H1 (cell line): Measurements from ENCODE around the gene LRP3. TPM values are rescaled to one million over a fixed set of nuclear protein-coding genes. Genes with fewer than 3 reads are reported as not detected.

ENCODE experiments used
- CTCF ChIA-PET: fragments of 300-600 bp; sonication (Branson Sonifier 250); formaldehyde crosslinking; loops from one replicate; lab custom pipeline; 2021; ENCODE audit not compliant: partially characterized antibody; lab: Charles Lee
- POLR2A ChIA-PET: fragments of 300-600 bp; sonication (Branson Sonifier 250); formaldehyde crosslinking; loops from one replicate; lab custom pipeline; 2021; ENCODE audit warnings: inconsistent platforms; ENCODE audit not compliant: partially characterized antibody; lab: Charles Lee
- DNase-seq, 2 experiments: peaks; one replicate each; pipeline versions ENCODE4 v3.0.0 to v3.0.0-alpha.2; 2010 to 2022; ENCODE audit warnings: low spot score in 2 of 2, low read depth in 1 of 2, mixed read lengths in 1 of 2
- FAIRE-seq: peaks from 2 replicates; lab custom pipeline; 2011; peaks lifted over from hg19 to GRCh38; lab: Jason Lieb, UNC
- H2AFZ ChIP-seq: 2 replicates; pipeline ENCODE4 v1.8.1; 2012; ENCODE audit warnings: low read length, inconsistent platforms
- H2AK5ac ChIP-seq: 2 replicates; pipeline ENCODE4 v1.6.1; 2013; ENCODE audit warnings: low read depth, low read length
- H2BK120ac ChIP-seq: replicated peaks from 2 replicates; pipeline ENCODE3; 2013; ENCODE audit warnings: low read depth, low read length, inconsistent platforms
- H2BK12ac ChIP-seq: 2 replicates; pipeline ENCODE4 v1.6.1; 2013; ENCODE audit warnings: low read depth, low read length
- H2BK15ac ChIP-seq: 2 replicates; pipeline ENCODE4 v1.6.1; 2013; ENCODE audit warnings: low read length
- H2BK20ac ChIP-seq: 2 replicates; pipeline ENCODE4 v1.6.1; 2013; ENCODE audit warnings: low read length
- H2BK5ac ChIP-seq: 2 replicates; pipeline ENCODE4 v1.6.1; 2013; ENCODE audit warnings: low read depth, low read length
- H3K14ac ChIP-seq: 2 replicates; pipeline ENCODE4 v1.6.1; 2013; ENCODE audit warnings: inconsistent platforms; ENCODE audit not compliant: insufficient read length
- H3K18ac ChIP-seq: 2 replicates; pipeline ENCODE4 v1.6.1; 2013; ENCODE audit warnings: low read length; ENCODE audit errors: extremely low read depth
- H3K23ac ChIP-seq: 2 replicates; pipeline ENCODE4 v1.6.1; 2013; ENCODE audit warnings: inconsistent platforms; ENCODE audit not compliant: insufficient read length
- H3K23me2 ChIP-seq: 2 replicates; pipeline ENCODE4 v1.6.1; 2013; ENCODE audit warnings: low read depth, low read length
- H3K27ac ChIP-seq: 2 replicates; pipeline ENCODE4 v1.6.1; 2011; ENCODE audit warnings: low read depth, low read length, inconsistent platforms
- H3K27me3 ChIP-seq, 4 experiments: replicated peaks in 1 of 4; 1 replicate in 1 of 4; 2 replicates in 3 of 4; pipeline versions ENCODE4 v1.6.1 to v1.8.1; 2011 to 2013; ENCODE audit warnings: low read length in 3 of 4, mild to moderate bottlenecking in 3 of 4, inconsistent platforms in 2 of 4, mixed read lengths in 2 of 4, moderate library complexity in 1 of 4; ENCODE audit not compliant: control insufficient read depth in 3 of 4, insufficient read depth in 3 of 4; ENCODE audit errors: extremely low read depth in 1 of 4
- H3K36me3 ChIP-seq, 4 experiments: 2 replicates each; pipeline versions ENCODE4 v1.6.1 to v1.8.1; 2011 to 2013; ENCODE audit warnings: mild to moderate bottlenecking in 4 of 4, low read length in 3 of 4, moderate library complexity in 2 of 4, control low read depth in 1 of 4, inconsistent platforms in 1 of 4; ENCODE audit not compliant: insufficient read depth in 4 of 4, control insufficient read depth in 2 of 4
- H3K4ac ChIP-seq: replicated peaks from 2 replicates; pipeline ENCODE3; 2013; ENCODE audit warnings: low read length, low read depth, mixed read lengths, inconsistent platforms; ENCODE audit not compliant: insufficient read length
- H3K4me1 ChIP-seq, 4 experiments: replicated peaks in 1 of 4; 1 replicate in 1 of 4; 2 replicates in 3 of 4; pipeline versions ENCODE4 v1.6.1 to v1.8.1; 2011 to 2013; ENCODE audit warnings: low read length in 3 of 4, inconsistent platforms in 2 of 4, mixed read lengths in 1 of 4; ENCODE audit not compliant: insufficient read depth in 4 of 4, control insufficient read depth in 3 of 4
- H3K4me2 ChIP-seq, 2 experiments: 2 replicates each; pipeline versions ENCODE4 v1.6.1 to v1.8.1; 2011 to 2013; ENCODE audit warnings: low read depth in 2 of 2, low read length in 2 of 2, control low read depth in 1 of 2, inconsistent platforms in 1 of 2, mild to moderate bottlenecking in 1 of 2; ENCODE audit not compliant: insufficient read depth in 1 of 2
- H3K4me3 ChIP-seq, 4 experiments: fragments of 200-600, 300-600 bp in 1 of 4; sonication (generic), shearing (Covaris generic), sonication (Bioruptor Twin) in 1 of 4; 2 replicates each; pipeline versions ENCODE4 v1.5.1 to v1.8.1; 2011 to 2016; ENCODE audit warnings: low read length in 4 of 4, low read depth in 3 of 4, control low read depth in 2 of 4, inconsistent platforms in 2 of 4, mild to moderate bottlenecking in 2 of 4, mixed read lengths in 1 of 4, moderate library complexity in 1 of 4; ENCODE audit not compliant: insufficient read depth in 2 of 4; ENCODE audit errors: extremely low read depth in 1 of 4
- H3K56ac ChIP-seq: replicated peaks from 2 replicates; pipeline ENCODE3; 2013; ENCODE audit warnings: low read depth, mild to moderate bottlenecking, mixed read lengths, low read length, inconsistent platforms; ENCODE audit not compliant: insufficient read length
- H3K79me1 ChIP-seq: 2 replicates; pipeline ENCODE4 v1.6.1; 2013; ENCODE audit warnings: low read depth, low read length, control low read depth
- H3K79me2 ChIP-seq, 2 experiments: 2 replicates each; pipeline versions ENCODE4 v1.6.1 to v1.8.1; 2012 to 2013; ENCODE audit warnings: low read length in 2 of 2, mild to moderate bottlenecking in 2 of 2, inconsistent platforms in 1 of 2; ENCODE audit not compliant: insufficient read depth in 2 of 2, control insufficient read depth in 1 of 2
- H3K9ac ChIP-seq, 4 experiments: replicated peaks in 1 of 4; 1 replicate in 1 of 4; 2 replicates in 3 of 4; pipeline versions ENCODE4 v1.6.1 to v1.8.1; 2011 to 2013; ENCODE audit warnings: low read depth in 3 of 4, low read length in 3 of 4, control low read depth in 2 of 4, mild to moderate bottlenecking in 2 of 4, moderate library complexity in 2 of 4, inconsistent platforms in 1 of 4; ENCODE audit errors: extremely low read depth in 1 of 4
- H3K9me3 ChIP-seq, 2 experiments: 2 replicates each; pipeline versions ENCODE4 v1.6.1 to v1.8.1; 2012 to 2013; ENCODE audit warnings: mild to moderate bottlenecking in 2 of 2, moderate library complexity in 2 of 2, control low read depth in 1 of 2, inconsistent platforms in 1 of 2, low read depth in 1 of 2, low read length in 1 of 2, mixed read lengths in 1 of 2; ENCODE audit not compliant: insufficient read depth in 2 of 2
- H4K20me1 ChIP-seq, 2 experiments: replicated peaks in 1 of 2; 2 replicates each; pipeline versions ENCODE3 to v1.8.1; 2011 to 2013; ENCODE audit warnings: inconsistent platforms in 2 of 2, low read length in 2 of 2, mild to moderate bottlenecking in 1 of 2; ENCODE audit not compliant: insufficient read depth in 2 of 2, control insufficient read depth in 1 of 2
- H4K5ac ChIP-seq: 2 replicates; pipeline ENCODE4 v1.6.1; 2013; ENCODE audit warnings: low read length, low read depth, mixed read lengths, inconsistent platforms; ENCODE audit not compliant: insufficient read length
- H4K8ac ChIP-seq: 2 replicates; pipeline ENCODE4 v1.8.0; 2013; ENCODE audit warnings: mild to moderate bottlenecking, moderate library complexity, low read length, inconsistent platforms; ENCODE audit not compliant: insufficient read depth; ENCODE audit errors: extremely low read depth
- H4K91ac ChIP-seq: replicated peaks from 2 replicates; pipeline ENCODE3; 2013; ENCODE audit warnings: low read length, mixed read lengths, inconsistent platforms; ENCODE audit not compliant: insufficient read length
- ASH2L ChIP-seq: fragments of 200-600, 300-600 bp; sonication (generic); IDR thresholded peaks from one replicate; pipeline ENCODE4 v1.7.1; 2017; ENCODE audit warnings: low read length
- ATF3 ChIP-seq: IDR thresholded peaks from 2 replicates; pipeline ENCODE4 v1.6.1; 2011; ENCODE audit warnings: low read depth, mild to moderate bottlenecking, low read length; ENCODE audit not compliant: insufficient read depth
- E2F6 ChIP-seq: IDR thresholded peaks from 2 replicates; pipeline ENCODE4 v1.6.1; 2012; ENCODE audit warnings: inconsistent platforms
- FOSL1 ChIP-seq: IDR thresholded peaks from 2 replicates; pipeline ENCODE4 v1.6.1; 2011; ENCODE audit warnings: mild to moderate bottlenecking, low read depth, low read length, moderate library complexity; ENCODE audit not compliant: insufficient read depth
- JUND ChIP-seq: IDR thresholded peaks from 2 replicates; pipeline ENCODE4 v1.6.1; 2011; ENCODE audit warnings: mild to moderate bottlenecking, improper control_type of control experiment, low read length
- NRF1 ChIP-seq: IDR thresholded peaks from 2 replicates; pipeline ENCODE4 v1.6.1; 2011; ENCODE audit warnings: mild to moderate bottlenecking, low read depth, low read length, improper control_type of control experiment
- RBBP5 ChIP-seq: IDR thresholded peaks from 2 replicates; pipeline ENCODE4 v1.7.1; 2012; ENCODE audit warnings: low read depth, mild to moderate bottlenecking, inconsistent platforms, low read length, moderate library complexity, borderline replicate concordance
- SP1 ChIP-seq: IDR thresholded peaks from 2 replicates; pipeline ENCODE4 v1.6.1; 2011; ENCODE audit warnings: low read depth, low read length
- SP4 ChIP-seq: IDR thresholded peaks from 2 replicates; pipeline ENCODE4 v1.6.1; 2012; ENCODE audit warnings: low read length, inconsistent platforms
- TEAD4 ChIP-seq: IDR thresholded peaks from 2 replicates; pipeline ENCODE4 v1.6.1; 2012; ENCODE audit warnings: low read depth, low read length, inconsistent platforms, mixed read lengths
- WGBS, 2 experiments: shearing (Covaris generic) in 1 of 2; methylation state at CpG; one replicate each; pipeline versions ENCODE4 v1.1.6 to v1.1.7; 2013 to 2015; ENCODE audit warnings: low lambda C conversion rate in 2 of 2, mixed read lengths in 2 of 2, inconsistent platforms in 1 of 2, low coverage in 1 of 2, missing lambda C conversion rate in 1 of 2; ENCODE audit not compliant: insufficient replicate concordance in 2 of 2, insufficient coverage in 1 of 2, insufficient read length in 1 of 2; ENCODE audit errors: extremely low coverage in 1 of 2, missing lambda C conversion rate in 1 of 2; 5-methylcytosine and 5-hydroxymethylcytosine counted together
- polyA plus RNA-seq, 7 experiments: library from polyadenylated mRNA; depleted of rRNA in 3 of 7; stranded (reverse) in 5 of 7; unstranded in 2 of 7; fragments of >200 nt in 5 of 7; fragments of 200-250 nt in 2 of 7; gene quantifications; 1 replicate in 5 of 7; 2 replicates in 1 of 7; 4 replicates in 1 of 7; pipeline versions ENCODE4 v1.2.1 to v1.2.3, GENCODE V29; 2011 to 2013; ENCODE audit warnings: missing spikeins in 2 of 7, mixed read lengths in 2 of 7
- total RNA-seq: library from RNA; stranded (reverse); fragmentation: NEBNext Ultra II Directional; extraction: Animal tissue kit (Norgen Biotek cat#: 25700); gene quantifications from 2 replicates; pipeline ENCODE4 v1.2.1, GENCODE V29; 2021

The LRP3 gene
- total and polyA plus RNA-seq, 2 of the 8 experiments (the other 6 are each of a cell fraction or from before 2014, with no cell fraction given), result 30.3 to 33.7 TPM

GRCh38 chr19:33227242-33227650 lies 33.1 kb downstream of the LRP3 start:
- DNase-seq (no peak), FAIRE-seq (no peak)
- H2BK20ac ChIP-seq, result no peak overlapping the region
- H3K4me2 ChIP-seq, result peak overlapping the region; percentile 83 to 87
- H3K9ac ChIP-seq, result peak overlapping the region in 1 of 4 experiments; percentile 29; a peak in 1 of 7 replicates
- no peak overlapping the region for H4K5ac ChIP-seq
- no peaks in the 10 kb centered on the region for H3K36me3 ChIP-seq
- peaks cover 0 to 9% (median 6%) of the 10 kb centered on the region in 4 experiments; a peak in 5 of 7 replicates for H3K4me1 ChIP-seq
- peaks cover 0 to 10% of the 10 kb centered on the region in 2 experiments; a peak in 1 of 4 replicates for H3K9me3 ChIP-seq
- no peak overlapping the region for H3K23ac ChIP-seq
- peak overlapping the region; percentile 95 for H4K91ac ChIP-seq
- no peak overlapping the region for H3K14ac ChIP-seq
- no peaks in the 10 kb centered on the region for H3K79me1 ChIP-seq
- peak overlapping the region; percentile 36 for H3K56ac ChIP-seq
- CTCF ChIA-PET, result interaction anchor here (0.6 to 1.9 kb wide), 7 partner anchors 8 to 509 kb away, joined by 3 to 7 read pairs (median 3); no protein-coding TSS in a partner anchor
- no peaks in the 10 kb centered on the region for H3K79me2 ChIP-seq
- H3K4me3 ChIP-seq, result peak overlapping the region; percentile 31 to 62 (median 40)
- H2AFZ ChIP-seq, result peak overlapping the region; percentile 53; the same call in 1 of the 2 replicates
- H3K23me2 ChIP-seq, result peaks cover 15% of the 10 kb centered on the region; the same call in 1 of the 2 replicates
- POLR2A ChIA-PET, result interaction anchor here (0.6 to 2.3 kb wide), 12 partner anchors 10 to 433 kb away, joined by 3 to 10 read pairs (median 3); partner anchors contain the start of genes CEBPA and CEBPG
- H3K4ac ChIP-seq, result peak overlapping the region; percentile 33
- WGBS, 2 experiments, result 35% methylated on average over 13 of the region's 18 CpGs; no CpG with 5 or more reads in 1 of the 2 experiments
- H2BK5ac ChIP-seq, result peak overlapping the region; percentile 35; the same call in 1 of the 2 replicates
- H2BK120ac ChIP-seq, result peak overlapping the region; percentile 43
- peak overlapping the region; percentile 50; the same call in 1 of the 2 replicates for H2BK12ac ChIP-seq
- no peak overlapping the region for H4K8ac ChIP-seq
- H3K27ac ChIP-seq, result no peak overlapping the region
- peak overlapping the region; percentile 53; the same call in 1 of the 2 replicates for H3K18ac ChIP-seq
- no peak overlapping the region for H2AK5ac ChIP-seq
- peaks cover 0 to 6% of the 10 kb centered on the region in 2 experiments for H4K20me1 ChIP-seq
- peaks cover 16 to 33% (median 30%) of the 10 kb centered on the region in 4 experiments for H3K27me3 ChIP-seq
- H2BK15ac ChIP-seq, result no peak overlapping the region
- TF ChIP-seq SP1 (peak; percentile 79), E2F6 (0 out of 2 replicates have a peak, but pooled peaks have one; percentile 7), NRF1 (no peak), RBBP5 (peak; percentile 96; the same call in 1 of the 2 replicates), ATF3 (no peak), TEAD4 (peak; percentile 96), JUND (no peak), ASH2L (peak; percentile 93), SP4 (peak; percentile 32; the same call in 1 of the 2 replicates), FOSL1 (no peak)
